ENCODE results near the gene CDKL5. TPM values are rescaled to one million over a fixed set of nuclear protein-coding genes. Genes with fewer than 3 reads are reported as not detected.

Gene CDKL5
- total RNA-seq, result 1 to 10 TPM; 3.3 to 5.2 (median 4.1) TPM
- 3.6 TPM for total RNA-seq (2013)
- total RNA-seq, result 3.4 to 19.5 (median 9.9) reads per million in 29 experiments

DNA sequence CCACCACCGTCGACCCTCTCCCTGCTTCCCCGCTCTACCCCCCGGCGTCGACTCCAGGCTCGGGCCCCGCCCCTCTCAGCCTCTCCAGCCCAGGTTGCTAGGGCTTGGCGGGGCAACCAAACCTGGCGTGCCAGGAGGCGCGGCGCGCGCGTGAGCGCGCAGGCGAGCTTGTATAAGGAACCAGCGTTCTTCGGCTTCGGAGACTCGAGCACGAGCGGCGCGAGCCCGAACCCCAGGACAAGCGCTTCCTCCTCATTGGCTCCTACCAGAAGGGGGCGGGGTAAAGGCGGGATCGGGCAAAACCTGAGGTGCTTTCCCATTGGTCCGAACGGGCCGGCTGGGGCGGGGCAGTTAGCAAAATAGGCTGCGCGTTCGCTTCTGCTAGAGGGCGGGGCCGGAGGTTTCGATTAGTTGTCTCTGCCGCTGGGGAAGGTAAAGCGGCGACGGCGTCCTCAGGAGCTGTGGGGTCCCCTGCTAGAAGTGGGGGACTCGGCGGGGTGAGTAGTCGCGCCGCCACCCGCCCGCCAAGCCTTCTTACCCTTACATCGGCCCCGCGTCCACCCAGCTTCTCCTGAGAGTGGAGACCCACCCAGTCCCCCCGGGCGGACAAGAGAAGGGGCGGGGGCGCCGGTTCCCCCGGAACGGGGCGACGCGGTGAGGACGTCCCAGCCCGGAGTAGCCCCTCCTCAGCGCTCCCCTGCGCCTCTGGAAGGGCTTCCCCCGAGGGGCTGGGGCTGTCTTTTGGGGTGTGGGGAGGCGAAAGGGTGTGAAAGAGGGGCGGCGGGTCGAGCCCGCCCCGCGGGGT is at the start of gene CDKL5:
CDKL5 (plus strand) TSS at position 410 of the 805 bp plus-strand sequence. CDS start 81,489 bp downstream, outside the sequence.
- peak within 1 kb of the TSS; percentile 81 to 83 for H3K27ac Mint-ChIP-seq

DNA sequence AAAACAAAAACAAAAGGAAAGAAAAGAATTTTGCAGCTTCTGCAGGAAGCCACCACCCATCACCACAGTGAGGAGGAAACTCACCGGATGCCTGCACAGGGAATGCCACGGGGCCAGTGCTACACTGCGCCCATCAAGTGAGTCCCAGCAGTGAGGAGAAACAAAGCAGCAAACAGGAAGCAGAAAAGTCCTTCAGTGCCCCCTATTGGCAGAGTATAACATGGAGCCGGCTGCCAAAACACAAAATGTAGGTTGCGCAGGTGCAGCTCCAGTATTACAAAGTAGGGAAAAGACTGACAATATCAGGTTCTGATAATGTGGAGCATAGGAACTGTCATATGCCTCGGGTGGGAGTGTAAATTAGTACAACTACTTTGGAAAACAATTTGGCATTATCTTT is 47.6 kb upstream of the CDKL5 start:
- H3K36me3 ChIP-seq (ENCODE audit: control insufficient read depth in 2 of 2, extremely low read depth in 1 of 2, insufficient read depth in 1 of 2, low read length in 1 of 2), result no peaks in the 10 kb centered on the region

More for the DNA sequence above, at the start of gene CDKL5:
- H3K4me3 Mint-ChIP-seq, result peak within 1 kb of the TSS; percentile 82 to 92 (median 88)
- CTCF ChIA-PET, result interaction anchor here in 1 of 2 donors (0.6 to 1.6 kb wide), 3 partner anchors 45 to 909 kb away, joined by 3 to 9 read pairs (median 4); no protein-coding TSS in a partner anchor
- ATAC-seq (replicated peaks in 1 of 4) (peak; percentile 89 to 94 (median 90)), DNase-seq (peak; percentile 89 to 97 (median 96))
- peak within 1 kb of the TSS; percentile 78 for H3K27ac ChIP-seq (ENCODE audit: low read length)
- H3K4me3 ChIP-seq (ENCODE audit: control insufficient read depth in 1 of 2, extremely low read depth in 1 of 2, low read length in 1 of 2), result peak within 1 kb of the TSS; percentile 62 to 93
- H3K4me1 ChIP-seq (ENCODE audit: control insufficient read depth in 1 of 2, extremely low read depth in 1 of 2, insufficient read depth in 2 of 2, low read length in 2 of 2), result peaks cover 3 to 4% of the 10 kb centered on the region in 2 experiments
- H3K27me3 Mint-ChIP-seq, result peaks cover 0 to 12% of the 10 kb centered on the region in 2 donors
- WGBS (ENCODE audit: insufficient coverage), result under 1% methylated on average over 30 of the region's 79 CpGs
- no peaks in the 10 kb centered on the region for H3K36me3 ChIP-seq (ENCODE audit: control insufficient read depth in 2 of 2, extremely low read depth in 1 of 2, insufficient read depth in 1 of 2, low read length in 1 of 2)
- no peaks in the 10 kb centered on the region for H3K27me3 ChIP-seq (replicated peaks in 1 of 2; ENCODE audit: control insufficient read depth in 2 of 2, extremely low read depth in 1 of 2, insufficient read depth in 2 of 2, low read length in 1 of 2)
- POLR2A ChIA-PET, result interaction anchor here in 1 of 2 donors (0.5 to 0.7 kb wide), 3 partner anchors 71 to 1088 kb away, joined by 3 to 4 read pairs (median 3); partner anchors contain the start of gene SCML2
- no peaks in the 10 kb centered on the region for H3K9me3 ChIP-seq
- no peaks in the 10 kb centered on the region for H3K36me3 Mint-ChIP-seq
- no peaks in the 10 kb centered on the region for H3K9me3 Mint-ChIP-seq
- peaks cover 6 to 12% (median 11%) of the 10 kb centered on the region in 3 donors for H3K4me1 Mint-ChIP-seq

DNA sequence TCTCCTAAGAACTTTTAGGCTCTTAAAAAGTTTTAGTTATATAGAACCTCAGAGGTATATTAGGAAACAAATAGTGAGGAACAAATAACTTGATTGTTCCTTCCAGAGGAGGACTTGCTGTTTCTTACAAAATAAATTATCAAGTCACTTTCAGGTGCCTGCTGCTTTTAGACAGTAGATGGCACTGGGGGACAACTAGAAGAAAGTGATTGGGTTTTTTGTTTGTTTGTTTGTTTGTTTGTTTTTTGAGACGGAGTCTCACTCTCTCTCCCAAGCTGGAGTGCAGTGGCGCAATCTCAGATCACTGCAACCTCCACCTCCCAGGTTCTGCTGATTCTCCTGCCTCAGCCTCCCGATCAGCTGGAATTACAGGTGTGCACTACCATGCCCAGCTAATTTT is 35.4 kb upstream of the CDKL5 start:
- no peaks in the 10 kb centered on the region for H3K9me3 ChIP-seq
- no CpG with 5 or more reads among the region's 3 CpGs for WGBS (ENCODE audit: insufficient coverage)

More for the DNA sequence above, 47.6 kb upstream of the CDKL5 start:
- no peak overlapping the region for H3K4me3 Mint-ChIP-seq
- no peaks in the 10 kb centered on the region for H3K36me3 Mint-ChIP-seq
- H3K27me3 Mint-ChIP-seq, result peaks cover 0 to 4% of the 10 kb centered on the region in 2 donors
- DNase-seq (peak in 18 of 35 experiments; percentile 1 to 53 (median 8)), ATAC-seq (replicated peaks in 1 of 4) (peak in 3 of 4 experiments; percentile 46 to 69 (median 56))
- no peaks in the 10 kb centered on the region for H3K9me3 ChIP-seq
- H3K27ac ChIP-seq (ENCODE audit: low read length), result no peak overlapping the region
- POLR2A ChIA-PET, result no interaction called here
- no peak overlapping the region for H3K27ac Mint-ChIP-seq
- H3K27me3 ChIP-seq (replicated peaks in 1 of 2; ENCODE audit: control insufficient read depth in 2 of 2, extremely low read depth in 1 of 2, insufficient read depth in 2 of 2, low read length in 1 of 2), result no peaks in the 10 kb centered on the region
- no peaks in the 10 kb centered on the region for H3K9me3 Mint-ChIP-seq
- 0% methylated on average over 1 of the region's 6 CpGs for WGBS (ENCODE audit: insufficient coverage)
- CTCF ChIA-PET, result interaction anchor here (0.6 to 0.9 kb wide), 2 partner anchors 28 to 1532 kb away, joined by 4 to 5 read pairs; no protein-coding TSS in a partner anchor
- H3K4me1 ChIP-seq (ENCODE audit: control insufficient read depth in 1 of 2, extremely low read depth in 1 of 2, insufficient read depth in 2 of 2, low read length in 2 of 2), result no peaks in the 10 kb centered on the region
- H3K4me1 Mint-ChIP-seq, result peaks cover 0 to 5% (median 5%) of the 10 kb centered on the region in 3 donors
- no peak overlapping the region for H3K4me3 ChIP-seq (ENCODE audit: control insufficient read depth in 1 of 2, extremely low read depth in 1 of 2, low read length in 1 of 2)

DNA sequence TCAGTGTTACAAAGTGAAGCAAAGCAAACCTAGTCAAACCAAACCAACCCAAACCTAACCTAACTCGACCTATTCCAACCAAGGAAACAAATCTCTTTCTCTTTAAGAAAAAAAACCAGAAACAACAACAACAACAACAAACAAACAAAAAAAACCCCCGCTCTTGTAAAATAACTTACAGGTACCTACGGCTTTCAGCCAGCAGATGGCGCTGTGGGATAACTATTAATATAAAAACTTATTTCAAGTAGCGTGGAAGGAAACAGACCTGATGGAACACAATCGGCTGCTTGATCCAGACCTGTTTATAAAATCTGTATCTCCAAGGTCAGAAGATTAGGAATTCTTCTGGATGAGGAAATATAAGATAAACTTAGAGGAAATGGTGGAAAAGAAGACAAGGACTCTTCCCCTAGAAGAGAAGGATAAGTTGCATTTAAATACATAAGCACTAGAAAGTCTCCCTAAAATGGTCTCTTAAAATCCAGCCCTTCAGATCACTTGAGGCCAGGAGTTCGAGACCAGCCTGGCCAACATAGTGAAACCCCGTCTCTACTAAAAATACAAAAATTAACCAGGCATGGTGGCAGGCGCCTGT is 34.4 kb upstream of the CDKL5 start:
- WGBS (ENCODE audit: insufficient coverage), result no CpG with 5 or more reads among the region's 9 CpGs
- H3K36me3 Mint-ChIP-seq, result no peaks in the 10 kb centered on the region
- CTCF ChIA-PET, result no interaction called here

More for the DNA sequence above, 35.4 kb upstream of the CDKL5 start:
- no peaks in the 10 kb centered on the region for H3K4me1 ChIP-seq (ENCODE audit: control insufficient read depth in 1 of 2, extremely low read depth in 1 of 2, insufficient read depth in 2 of 2, low read length in 2 of 2)
- no peak overlapping the region for H3K27ac ChIP-seq (ENCODE audit: low read length)
- ATAC-seq (replicated peaks in 1 of 4) (no peak), DNase-seq (no peak)
- no peak overlapping the region for H3K4me3 ChIP-seq (ENCODE audit: control insufficient read depth in 1 of 2, extremely low read depth in 1 of 2, low read length in 1 of 2)
- no peak overlapping the region for H3K4me3 Mint-ChIP-seq
- H3K27ac Mint-ChIP-seq, result no peak overlapping the region
- ChIA-PET CTCF (interaction anchor here in 1 of 2 donors (1.0 to 1.5 kb wide), 2 partner anchors 934 to 944 kb away, joined by 3 to 5 read pairs; no protein-coding TSS in a partner anchor), POLR2A (no interaction called here)
- H3K27me3 ChIP-seq (replicated peaks in 1 of 2; ENCODE audit: control insufficient read depth in 2 of 2, extremely low read depth in 1 of 2, insufficient read depth in 2 of 2, low read length in 1 of 2), result no peaks in the 10 kb centered on the region
- no peaks in the 10 kb centered on the region for H3K27me3 Mint-ChIP-seq
- H3K36me3 Mint-ChIP-seq, result no peaks in the 10 kb centered on the region
- no peaks in the 10 kb centered on the region for H3K9me3 Mint-ChIP-seq
- H3K36me3 ChIP-seq (ENCODE audit: control insufficient read depth in 2 of 2, extremely low read depth in 1 of 2, insufficient read depth in 1 of 2, low read length in 1 of 2), result no peaks in the 10 kb centered on the region
- H3K4me1 Mint-ChIP-seq, result peaks cover 0 to 4% (median 2%) of the 10 kb centered on the region in 3 donors

DNA sequence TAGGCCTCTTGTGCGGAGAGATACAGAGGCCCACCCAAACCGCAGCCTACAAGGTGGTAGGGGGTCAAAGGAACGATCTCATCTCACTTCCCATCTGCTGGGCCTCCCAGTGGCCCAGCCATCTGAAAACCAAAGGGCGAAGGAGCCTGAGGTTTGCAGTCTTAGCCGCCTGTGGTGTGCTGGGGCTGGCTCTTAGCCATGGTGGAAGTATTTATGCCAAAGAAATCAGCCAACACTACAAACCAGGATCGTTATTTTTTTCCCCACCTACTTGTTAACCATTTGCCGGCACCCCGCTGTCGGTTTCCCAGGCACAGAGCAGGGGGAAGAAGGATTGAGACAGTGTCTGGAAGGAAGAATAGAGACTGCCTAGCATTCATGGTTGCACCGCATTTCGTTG is 30.9 kb upstream of the CDKL5 start:
- Mint-ChIP-seq H3K36me3 (no peaks in the 10 kb centered on the region), H3K9me3 (no peaks in the 10 kb centered on the region), H3K4me1 (peaks cover 0 to 4% (median 2%) of the 10 kb centered on the region in 3 donors), H3K27ac (no peak overlapping the region), H3K4me3 (no peak overlapping the region), H3K27me3 (no peaks in the 10 kb centered on the region)
- Histone ChIP-seq H3K4me1 (ENCODE audit: control insufficient read depth in 1 of 2, extremely low read depth in 1 of 2, insufficient read depth in 2 of 2, low read length in 2 of 2) (no peaks in the 10 kb centered on the region), H3K27ac (ENCODE audit: low read length) (no peak overlapping the region), H3K9me3 (no peaks in the 10 kb centered on the region), H3K27me3 (replicated peaks in 1 of 2; ENCODE audit: control insufficient read depth in 2 of 2, extremely low read depth in 1 of 2, insufficient read depth in 2 of 2, low read length in 1 of 2) (no peaks in the 10 kb centered on the region), H3K4me3 (ENCODE audit: control insufficient read depth in 1 of 2, extremely low read depth in 1 of 2, low read length in 1 of 2) (no peak overlapping the region), H3K36me3 (ENCODE audit: control insufficient read depth in 2 of 2, extremely low read depth in 1 of 2, insufficient read depth in 1 of 2, low read length in 1 of 2) (no peaks in the 10 kb centered on the region)
- ChIA-PET CTCF (interaction anchor here (0.5 to 0.7 kb wide), 2 partner anchors 35 to 38 kb away, joined by 3 to 6 read pairs; no protein-coding TSS in a partner anchor), POLR2A (no interaction called here)
- WGBS (ENCODE audit: insufficient coverage), result no CpG with 5 or more reads among the region's 11 CpGs
- DNase-seq, result no peak
- no peak for ATAC-seq (replicated peaks in 1 of 4)

More for the DNA sequence above, 34.4 kb upstream of the CDKL5 start:
- POLR2A ChIA-PET, result no interaction called here
- H3K4me3 ChIP-seq (ENCODE audit: control insufficient read depth in 1 of 2, extremely low read depth in 1 of 2, low read length in 1 of 2), result no peak overlapping the region
- no peaks in the 10 kb centered on the region for H3K27me3 ChIP-seq (replicated peaks in 1 of 2; ENCODE audit: control insufficient read depth in 2 of 2, extremely low read depth in 1 of 2, insufficient read depth in 2 of 2, low read length in 1 of 2)
- no peaks in the 10 kb centered on the region for H3K9me3 ChIP-seq
- ATAC-seq (replicated peaks in 1 of 4) (peak in 2 of 4 experiments; percentile 49 to 56), DNase-seq (peak; percentile 8 to 78 (median 52))
- no peaks in the 10 kb centered on the region for H3K9me3 Mint-ChIP-seq
- H3K27ac Mint-ChIP-seq, result peak overlapping the region; percentile 19 to 79
- H3K4me1 ChIP-seq (ENCODE audit: control insufficient read depth in 1 of 2, extremely low read depth in 1 of 2, insufficient read depth in 2 of 2, low read length in 2 of 2), result no peaks in the 10 kb centered on the region
- H3K27me3 Mint-ChIP-seq, result no peaks in the 10 kb centered on the region
- H3K36me3 ChIP-seq (ENCODE audit: control insufficient read depth in 2 of 2, extremely low read depth in 1 of 2, insufficient read depth in 1 of 2, low read length in 1 of 2), result no peaks in the 10 kb centered on the region
- H3K4me1 Mint-ChIP-seq, result peaks cover 0 to 4% (median 2%) of the 10 kb centered on the region in 3 donors
- no peak overlapping the region for H3K27ac ChIP-seq (ENCODE audit: low read length)
- no peak overlapping the region for H3K4me3 Mint-ChIP-seq

DNA sequence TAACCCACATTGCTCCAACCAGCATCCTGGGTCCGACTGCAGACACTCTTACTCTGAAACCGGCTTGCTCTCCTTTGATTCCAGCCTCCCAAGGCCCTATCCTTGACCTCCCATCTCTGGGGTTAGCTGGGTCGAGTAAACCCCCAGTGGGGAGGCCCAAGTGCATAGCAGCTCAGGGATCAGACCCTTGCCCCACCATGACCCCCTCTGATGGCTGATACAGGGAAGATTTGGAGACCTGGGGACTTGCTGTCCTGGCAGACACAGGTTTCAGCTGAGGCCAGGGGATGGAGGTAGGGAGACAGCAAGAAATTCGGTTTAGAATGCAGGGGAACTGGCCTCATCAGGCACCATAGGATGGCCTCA is 23.6 kb upstream of the CDKL5 start:
- H3K4me1 ChIP-seq (ENCODE audit: control insufficient read depth in 1 of 2, extremely low read depth in 1 of 2, insufficient read depth in 2 of 2, low read length in 2 of 2), result no peaks in the 10 kb centered on the region
- DNase-seq, result no peak
- H3K9me3 Mint-ChIP-seq, result no peaks in the 10 kb centered on the region
- H3K27me3 ChIP-seq (replicated peaks in 1 of 2; ENCODE audit: control insufficient read depth in 2 of 2, extremely low read depth in 1 of 2, insufficient read depth in 2 of 2, low read length in 1 of 2), result peaks cover 0 to 4% of the 10 kb centered on the region in 2 experiments
- H3K27ac ChIP-seq (ENCODE audit: low read length), result no peak overlapping the region
- H3K27me3 Mint-ChIP-seq, result no peaks in the 10 kb centered on the region
- H3K4me3 Mint-ChIP-seq, result no peak overlapping the region
- ChIA-PET CTCF (no interaction called here), POLR2A (no interaction called here)
- H3K27ac Mint-ChIP-seq, result no peak overlapping the region
- WGBS (ENCODE audit: insufficient coverage), result no CpG with 5 or more reads among the region's 4 CpGs
- no peaks in the 10 kb centered on the region for H3K36me3 Mint-ChIP-seq
- H3K36me3 ChIP-seq (ENCODE audit: control insufficient read depth in 2 of 2, extremely low read depth in 1 of 2, insufficient read depth in 1 of 2, low read length in 1 of 2), result no peaks in the 10 kb centered on the region
- H3K9me3 ChIP-seq, result no peaks in the 10 kb centered on the region
- H3K4me1 Mint-ChIP-seq, result no peaks in the 10 kb centered on the region
- no peak for ATAC-seq (replicated peaks in 1 of 4)
- no peak overlapping the region for H3K4me3 ChIP-seq (ENCODE audit: control insufficient read depth in 1 of 2, extremely low read depth in 1 of 2, low read length in 1 of 2)

Measured in T-cell (primary cell).